HepG2 (cell line): ENCODE results near the gene FYB2. TPM values are rescaled to one million over a fixed set of nuclear protein-coding genes. Genes with fewer than 3 reads are reported as not detected.

Source experiments
- CBX2 ChIP-seq, 2 experiments: fragments of 200-600 bp in 1 of 2; sonication (generic); formaldehyde crosslinking in 1 of 2; IDR thresholded peaks; 2 replicates each; pipeline versions ENCODE4 v1.7.0 to v1.8.1; 2018 to 2022; ENCODE audit warnings: low read depth in 2 of 2, low read length in 1 of 2, mild to moderate bottlenecking in 1 of 2, missing genetic modification reagents in 1 of 2
- CEBPG ChIP-seq: IDR thresholded peaks from 2 replicates; pipeline ENCODE4 v1.6.1; 2016
- DNMT1 ChIP-seq: sonication (generic); formaldehyde crosslinking; IDR thresholded peaks from 2 replicates; pipeline ENCODE4 v1.5.1; 2020; ENCODE audit warnings: mild to moderate bottlenecking, missing genetic modification reagents
- GATAD2A ChIP-seq: IDR thresholded peaks from 2 replicates; pipeline ENCODE4 v1.6.1; 2016
- GTF3A ChIP-seq: sonication (generic); formaldehyde crosslinking; conservative IDR thresholded peaks from 2 replicates; pipeline ENCODE4 v1.4.0; 2020; ENCODE audit warnings: mild to moderate bottlenecking, missing genetic modification reagents
- HMG20A ChIP-seq: IDR thresholded peaks from 2 replicates; pipeline ENCODE4 v1.6.1; 2016; ENCODE audit warnings: borderline replicate concordance
- HNRNPLL ChIP-seq: fragments of 200-400 bp; formaldehyde crosslinking; IDR thresholded peaks from 2 replicates; pipeline ENCODE4 v1.6.1; 2017; ENCODE audit warnings: mild to moderate bottlenecking, low read depth, low read length; ENCODE audit not compliant: poor library complexity, severe bottlenecking
- JUN ChIP-seq: sonication (generic); formaldehyde crosslinking; IDR thresholded peaks from 2 replicates; pipeline ENCODE4 v1.4.0; 2020; ENCODE audit warnings: mild to moderate bottlenecking, missing genetic modification reagents
- JUND ChIP-seq: sonication (generic); formaldehyde crosslinking; IDR thresholded peaks from 2 replicates; pipeline ENCODE4 v1.8.0; 2022; ENCODE audit warnings: mild to moderate bottlenecking, missing genetic modification reagents
- NFE2L1 ChIP-seq: sonication (generic); formaldehyde crosslinking; IDR thresholded peaks from 2 replicates; pipeline ENCODE4 v1.4.0; 2020; ENCODE audit warnings: missing genetic modification reagents, mild to moderate bottlenecking, borderline replicate concordance
- PAX8 ChIP-seq: sonication (generic); formaldehyde crosslinking; IDR thresholded peaks from 2 replicates; pipeline ENCODE4 v1.8.0; 2022; ENCODE audit warnings: mild to moderate bottlenecking, missing genetic modification reagents, borderline replicate concordance
- PRPF4 ChIP-seq: fragments of 200-400 bp; formaldehyde crosslinking; IDR thresholded peaks from 2 replicates; pipeline ENCODE4 v1.6.1; 2016; ENCODE audit warnings: low read length, low read depth; ENCODE audit not compliant: poor library complexity, severe bottlenecking
- RBM39 ChIP-seq: fragments of 200-400 bp; formaldehyde crosslinking; IDR thresholded peaks from one replicate; pipeline ENCODE4 v1.6.1; 2018; ENCODE audit warnings: antibody characterized with exemption, mild to moderate bottlenecking, low read depth, low read length; ENCODE audit not compliant: poor library complexity, severe bottlenecking
- REL ChIP-seq: sonication (generic); formaldehyde crosslinking; conservative IDR thresholded peaks from 2 replicates; pipeline ENCODE4 v1.8.0; 2022; ENCODE audit warnings: mild to moderate bottlenecking, missing genetic modification reagents, moderate library complexity
- SMAD9 ChIP-seq: sonication (generic); formaldehyde crosslinking; IDR thresholded peaks from 2 replicates; pipeline ENCODE4 v1.5.1; 2020; ENCODE audit warnings: mild to moderate bottlenecking, missing genetic modification reagents
- ZEB1 ChIP-seq: IDR thresholded peaks from 2 replicates; pipeline ENCODE4 v1.6.1; 2012; ENCODE audit warnings: mild to moderate bottlenecking, low read depth, inconsistent platforms; ENCODE audit not compliant: insufficient replicate concordance
- ZNF556 ChIP-seq: sonication (generic); formaldehyde crosslinking; IDR thresholded peaks from 2 replicates; pipeline ENCODE4 v1.4.0; 2020; ENCODE audit warnings: mild to moderate bottlenecking, missing genetic modification reagents, borderline replicate concordance
- ZNF781 ChIP-seq: sonication (generic); formaldehyde crosslinking; IDR thresholded peaks from 2 replicates; pipeline ENCODE4 v1.5.1; 2020; ENCODE audit warnings: borderline replicate concordance, mild to moderate bottlenecking, missing genetic modification reagents; ENCODE audit errors: not compliant biosample characterization
- polyA plus RNA-seq, 8 experiments: library from polyadenylated mRNA; depleted of rRNA in 3 of 8; stranded (reverse) in 7 of 8; unstranded in 1 of 8; fragments of >200 nt; fragmentation: Illumina TruSeq in 4 of 8; extraction: Trizol in 4 of 8; gene quantifications; 2 replicates each; pipeline versions ENCODE4 v1.2.1 to v1.2.3, GENCODE V29; 2011 to 2016; ENCODE audit warnings: low read depth in 4 of 8, missing spikeins in 1 of 8, mixed read lengths in 1 of 8; ENCODE audit not compliant: insufficient read depth in 1 of 8
- total RNA-seq, 5 experiments: library from RNA; depleted of rRNA; stranded (reverse); fragments of >200 nt; fragmentation: Illumina TruSeq; extraction: Trizol; gene quantifications; 2 replicates each; pipeline ENCODE4 v1.2.3, GENCODE V29; 2016; ENCODE audit warnings: low read depth in 1 of 5
- TF ChIP-seq, protein P1 (sequence below): sonication (generic); formaldehyde crosslinking; IDR thresholded peaks from 2 replicates; pipeline ENCODE4 v1.9.0; 2021; ENCODE audit warnings: mild to moderate bottlenecking, missing genetic modification reagents
- TF ChIP-seq, protein P2 (sequence below): sonication (generic); formaldehyde crosslinking; IDR thresholded peaks from 2 replicates; pipeline ENCODE4 v1.8.1; 2023; ENCODE audit warnings: mild to moderate bottlenecking, moderate library complexity, missing genetic modification reagents
- TF ChIP-seq, protein P3 (sequence below): sonication (generic); formaldehyde crosslinking; IDR thresholded peaks from 2 replicates; pipeline ENCODE4 v1.4.0; 2020; ENCODE audit warnings: missing genetic modification reagents

FYB2 gene
- total and polyA plus RNA-seq, 2 of the 13 experiments (the other 11 are each of a cell fraction or from before 2014, with no cell fraction given), result 1.2 to 2.7 TPM

DNA sequence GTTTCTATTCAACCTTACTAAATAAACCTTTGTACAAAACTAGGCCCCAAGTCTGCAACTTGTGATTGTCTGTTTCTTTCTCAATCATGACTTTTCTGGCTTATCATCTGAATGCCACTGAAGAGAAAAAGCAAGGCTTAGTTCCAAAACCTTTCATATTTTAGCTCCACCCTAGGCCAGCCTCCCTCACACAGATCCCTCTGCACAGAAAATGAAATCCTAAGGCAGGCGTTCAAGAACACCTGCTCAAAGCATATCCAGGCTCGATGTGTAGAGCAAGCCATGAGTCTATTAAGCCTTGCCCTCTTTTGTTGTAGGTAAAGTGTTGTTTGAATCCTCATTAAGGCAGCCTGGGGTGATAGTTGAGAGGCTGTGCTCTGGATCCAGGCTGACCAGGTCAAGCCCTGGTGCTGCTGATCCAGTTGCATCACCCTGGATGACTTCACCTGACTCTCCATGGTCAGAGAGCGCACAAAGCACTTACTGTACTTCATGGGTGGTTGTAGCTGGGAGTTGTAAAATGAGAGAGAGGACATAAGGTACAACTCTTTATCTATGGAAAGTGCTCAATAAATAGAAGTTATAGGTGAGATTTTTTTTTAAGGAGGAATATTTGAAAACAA lies 39.0 kb downstream of the FYB2 start (continued):
- TF ChIP-seq, protein P1, sequence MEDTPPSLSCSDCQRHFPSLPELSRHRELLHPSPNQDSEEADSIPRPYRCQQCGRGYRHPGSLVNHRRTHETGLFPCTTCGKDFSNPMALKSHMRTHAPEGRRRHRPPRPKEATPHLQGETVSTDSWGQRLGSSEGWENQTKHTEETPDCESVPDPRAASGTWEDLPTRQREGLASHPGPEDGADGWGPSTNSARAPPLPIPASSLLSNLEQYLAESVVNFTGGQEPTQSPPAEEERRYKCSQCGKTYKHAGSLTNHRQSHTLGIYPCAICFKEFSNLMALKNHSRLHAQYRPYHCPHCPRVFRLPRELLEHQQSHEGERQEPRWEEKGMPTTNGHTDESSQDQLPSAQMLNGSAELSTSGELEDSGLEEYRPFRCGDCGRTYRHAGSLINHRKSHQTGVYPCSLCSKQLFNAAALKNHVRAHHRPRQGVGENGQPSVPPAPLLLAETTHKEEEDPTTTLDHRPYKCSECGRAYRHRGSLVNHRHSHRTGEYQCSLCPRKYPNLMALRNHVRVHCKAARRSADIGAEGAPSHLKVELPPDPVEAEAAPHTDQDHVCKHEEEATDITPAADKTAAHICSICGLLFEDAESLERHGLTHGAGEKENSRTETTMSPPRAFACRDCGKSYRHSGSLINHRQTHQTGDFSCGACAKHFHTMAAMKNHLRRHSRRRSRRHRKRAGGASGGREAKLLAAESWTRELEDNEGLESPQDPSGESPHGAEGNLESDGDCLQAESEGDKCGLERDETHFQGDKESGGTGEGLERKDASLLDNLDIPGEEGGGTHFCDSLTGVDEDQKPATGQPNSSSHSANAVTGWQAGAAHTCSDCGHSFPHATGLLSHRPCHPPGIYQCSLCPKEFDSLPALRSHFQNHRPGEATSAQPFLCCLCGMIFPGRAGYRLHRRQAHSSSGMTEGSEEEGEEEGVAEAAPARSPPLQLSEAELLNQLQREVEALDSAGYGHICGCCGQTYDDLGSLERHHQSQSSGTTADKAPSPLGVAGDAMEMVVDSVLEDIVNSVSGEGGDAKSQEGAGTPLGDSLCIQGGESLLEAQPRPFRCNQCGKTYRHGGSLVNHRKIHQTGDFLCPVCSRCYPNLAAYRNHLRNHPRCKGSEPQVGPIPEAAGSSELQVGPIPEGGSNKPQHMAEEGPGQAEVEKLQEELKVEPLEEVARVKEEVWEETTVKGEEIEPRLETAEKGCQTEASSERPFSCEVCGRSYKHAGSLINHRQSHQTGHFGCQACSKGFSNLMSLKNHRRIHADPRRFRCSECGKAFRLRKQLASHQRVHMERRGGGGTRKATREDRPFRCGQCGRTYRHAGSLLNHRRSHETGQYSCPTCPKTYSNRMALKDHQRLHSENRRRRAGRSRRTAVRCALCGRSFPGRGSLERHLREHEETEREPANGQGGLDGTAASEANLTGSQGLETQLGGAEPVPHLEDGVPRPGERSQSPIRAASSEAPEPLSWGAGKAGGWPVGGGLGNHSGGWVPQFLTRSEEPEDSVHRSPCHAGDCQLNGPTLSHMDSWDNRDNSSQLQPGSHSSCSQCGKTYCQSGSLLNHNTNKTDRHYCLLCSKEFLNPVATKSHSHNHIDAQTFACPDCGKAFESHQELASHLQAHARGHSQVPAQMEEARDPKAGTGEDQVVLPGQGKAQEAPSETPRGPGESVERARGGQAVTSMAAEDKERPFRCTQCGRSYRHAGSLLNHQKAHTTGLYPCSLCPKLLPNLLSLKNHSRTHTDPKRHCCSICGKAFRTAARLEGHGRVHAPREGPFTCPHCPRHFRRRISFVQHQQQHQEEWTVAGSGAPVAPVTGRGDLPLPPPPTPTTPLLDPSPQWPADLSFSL (CRISPR knock-in tag), result no peak
- TF ChIP-seq NFE2L1 (CRISPR knock-in tag) (no peak), PRPF4 (peak; percentile 16), CEBPG (CRISPR knock-in tag) (peak; percentile 95), HNRNPLL (no peak), SMAD9 (CRISPR knock-in tag) (no peak), GATAD2A (CRISPR knock-in tag) (peak; percentile 51; the same call in 1 of the 2 replicates), RBM39 (no peak), JUN (CRISPR knock-in tag) (peak; percentile 66; the same call in 1 of the 2 replicates), HMG20A (CRISPR knock-in tag) (peak; percentile 33; the same call in 1 of the 2 replicates), ZEB1 (no peak), GTF3A (CRISPR knock-in tag) (no peak), JUND (CRISPR knock-in tag) (peak; percentile 66), DNMT1 (no peak), CBX2 (IDR thresholded peaks at IDR 0.05; ENCODE audit: low read depth, low read length) (no peak), CBX2 (CRISPR knock-in tag; IDR thresholded peaks at IDR 0.05; ENCODE audit: low read depth) (no peak), ZNF781 (CRISPR knock-in tag) (no peak), PAX8 (no peak), REL (CRISPR knock-in tag) (no peak), ZNF556 (CRISPR knock-in tag) (peak; percentile 70; the same call in 1 of the 2 replicates)
- TF ChIP-seq, protein P2, sequence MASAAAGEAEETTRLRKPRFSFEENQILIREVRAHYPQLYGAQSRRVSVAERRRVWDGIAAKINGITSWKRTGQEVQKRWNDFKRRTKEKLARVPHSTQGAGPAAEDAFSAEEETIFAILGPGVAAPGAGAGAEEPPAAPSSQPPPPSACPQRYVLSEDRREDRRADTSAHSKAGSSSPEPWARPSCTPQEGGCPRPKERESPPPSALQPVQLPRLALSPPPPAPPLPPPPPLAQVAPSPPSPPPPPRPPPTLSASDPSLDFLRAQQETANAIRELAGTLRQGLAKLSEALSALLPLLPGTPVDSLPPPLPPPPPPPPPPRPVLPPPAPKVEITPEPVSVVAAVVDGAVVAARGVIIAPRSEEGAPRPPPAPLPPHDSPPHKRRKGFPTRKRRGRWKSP (CRISPR knock-in tag), result no peak
- TF ChIP-seq, protein P3, sequence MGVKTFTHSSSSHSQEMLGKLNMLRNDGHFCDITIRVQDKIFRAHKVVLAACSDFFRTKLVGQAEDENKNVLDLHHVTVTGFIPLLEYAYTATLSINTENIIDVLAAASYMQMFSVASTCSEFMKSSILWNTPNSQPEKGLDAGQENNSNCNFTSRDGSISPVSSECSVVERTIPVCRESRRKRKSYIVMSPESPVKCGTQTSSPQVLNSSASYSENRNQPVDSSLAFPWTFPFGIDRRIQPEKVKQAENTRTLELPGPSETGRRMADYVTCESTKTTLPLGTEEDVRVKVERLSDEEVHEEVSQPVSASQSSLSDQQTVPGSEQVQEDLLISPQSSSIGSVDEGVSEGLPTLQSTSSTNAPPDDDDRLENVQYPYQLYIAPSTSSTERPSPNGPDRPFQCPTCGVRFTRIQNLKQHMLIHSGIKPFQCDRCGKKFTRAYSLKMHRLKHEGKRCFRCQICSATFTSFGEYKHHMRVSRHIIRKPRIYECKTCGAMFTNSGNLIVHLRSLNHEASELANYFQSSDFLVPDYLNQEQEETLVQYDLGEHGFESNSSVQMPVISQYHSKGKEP, result no peak
